ENCODE data around the gene MACROD2.
A peak's percentile ranks its signal among the peaks of the same experiment; 100 is the strongest.
"Not testable (repeated sequence)": the region's sequence is repeated elsewhere in the genome, so short reads cannot be mapped to it uniquely, and the experiment has no call there.

MACROD2 gene

DNA sequence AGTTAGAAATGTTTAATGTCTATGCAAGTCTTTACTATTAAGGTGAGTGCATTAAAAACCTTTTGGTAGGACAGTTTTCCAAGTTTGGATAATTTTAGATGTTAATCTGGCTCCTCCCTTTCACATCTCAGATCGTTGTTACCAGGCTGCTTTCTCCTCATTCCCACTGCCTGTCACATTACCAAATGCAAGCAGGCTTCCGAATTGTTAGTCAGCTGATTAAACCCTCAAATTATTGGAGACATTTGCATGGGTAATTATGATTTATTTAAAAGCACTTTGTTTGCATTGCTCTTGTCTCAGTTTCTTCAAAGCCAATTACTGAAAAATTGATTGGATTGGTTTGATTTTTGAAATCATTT is 1761.4 kb downstream of the MACROD2 start:
- DNase-seq: no peak

DNA sequence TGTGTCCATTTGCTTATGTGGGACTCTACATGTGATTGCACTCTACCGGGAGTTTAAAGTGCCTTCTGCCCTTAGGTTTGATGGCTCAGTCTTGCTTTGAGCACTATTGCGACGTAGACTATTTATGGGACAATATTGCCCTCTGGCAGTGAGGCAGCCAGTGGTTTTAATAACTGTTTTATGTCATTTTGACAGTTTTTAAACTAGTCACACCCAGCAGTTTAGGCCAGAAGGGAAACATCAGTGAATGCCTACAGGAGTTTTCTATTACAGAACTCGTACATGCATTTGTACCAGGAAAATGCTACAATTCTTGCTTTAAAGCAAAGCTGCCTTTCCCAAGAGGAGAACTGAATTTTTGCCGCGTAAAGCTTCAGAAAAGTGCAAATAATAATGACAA is 1764.3 kb downstream of the MACROD2 start:
- no peak for DNase-seq

DNA sequence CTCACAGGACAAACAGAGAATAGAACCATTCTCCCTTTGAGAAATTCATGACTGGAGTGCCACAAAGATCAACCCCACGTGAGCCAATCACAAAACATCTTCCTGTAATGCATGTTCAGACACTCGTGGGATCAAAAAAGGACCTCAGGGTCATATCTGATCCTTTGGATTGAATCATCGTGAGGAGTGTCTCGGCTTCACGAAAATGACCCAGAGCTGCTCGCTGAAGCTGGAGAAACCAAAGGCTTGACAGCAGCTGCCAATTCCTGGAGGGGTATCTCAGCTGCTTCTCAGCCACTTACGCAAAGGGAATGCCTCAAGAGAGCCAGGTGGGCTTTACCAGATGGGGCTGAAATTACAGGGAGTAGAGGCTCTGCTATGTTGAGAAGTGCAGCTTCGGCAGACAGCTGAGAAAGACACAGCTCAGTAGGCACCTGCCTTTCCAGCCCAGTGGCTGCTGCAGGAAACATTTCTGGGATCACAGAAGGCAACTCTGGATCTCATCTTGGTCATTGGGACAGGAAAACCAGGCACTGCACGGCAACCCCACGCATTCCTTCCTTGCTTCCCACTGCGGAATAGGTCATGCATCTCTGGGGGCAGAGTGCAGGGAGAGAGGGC is 1764.8 kb downstream of the MACROD2 start:
- DNase-seq: peak; percentile 12

DNA sequence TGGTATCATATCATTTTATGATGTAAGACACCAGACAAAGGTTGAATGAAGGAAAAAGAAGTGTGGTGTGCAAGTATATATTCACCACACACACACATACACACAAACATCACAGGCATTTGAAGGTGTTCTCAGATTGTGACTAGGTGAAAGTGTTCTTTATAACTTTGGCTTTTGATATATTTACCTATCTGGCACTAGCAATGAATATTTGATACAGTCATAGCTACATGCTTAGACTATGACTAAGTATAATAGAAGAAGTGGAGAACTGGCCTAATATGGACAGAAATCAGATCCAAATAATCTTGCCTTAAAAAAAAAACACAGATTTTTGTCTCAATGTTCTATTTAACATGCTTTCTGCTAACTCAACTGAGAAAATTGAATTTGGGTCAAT is 1768.0 kb downstream of the MACROD2 start:
- no peak for DNase-seq

- DNase-seq: no peak
Observed at GRCh38 chr20:15767586-15767985, 1772.3 kb downstream of the MACROD2 start.

GRCh38 chr20:15767999-15768741 is 1772.9 kb downstream of the MACROD2 start:
- DNase-seq: no peak

- DNase-seq: no peak
Observed at GRCh38 chr20:15772826-15773225, 1777.5 kb downstream of the MACROD2 start.

GRCh38 chr20:15774926-15775325 is 1779.6 kb downstream of the MACROD2 start:
- no peak for DNase-seq

DNA sequence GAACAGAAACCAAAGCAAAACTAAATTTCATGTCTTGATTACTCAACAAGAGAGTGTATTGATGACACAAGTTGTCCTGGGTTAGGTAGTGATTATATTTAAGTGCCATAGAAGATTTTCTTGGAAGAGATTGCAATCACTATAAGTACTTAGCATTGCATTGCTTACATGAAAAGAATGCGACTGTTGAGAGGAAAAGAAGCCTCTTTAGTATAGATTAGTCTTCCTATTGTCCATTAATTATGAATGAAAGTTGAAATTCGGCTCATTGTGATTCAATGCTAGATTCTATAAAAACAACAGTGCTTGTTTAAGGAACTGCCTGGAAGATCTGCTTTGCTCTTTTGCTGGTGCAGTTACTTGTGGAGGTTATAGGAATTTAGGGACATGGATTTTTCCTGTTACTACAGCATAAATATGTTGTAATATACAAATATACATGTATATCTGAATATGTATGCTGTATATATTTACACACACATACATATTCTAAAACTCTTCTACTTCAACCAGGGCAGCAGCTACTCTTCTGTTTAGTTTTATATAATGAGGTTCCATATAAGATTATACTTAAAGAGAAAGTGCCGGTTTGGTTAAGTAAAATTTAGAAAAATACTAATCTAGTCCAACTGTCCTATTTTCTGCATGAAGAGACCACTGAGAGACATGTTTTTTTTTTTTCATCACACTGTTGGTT is 1781.6 kb downstream of the MACROD2 start:
- no peak for DNase-seq

DNA sequence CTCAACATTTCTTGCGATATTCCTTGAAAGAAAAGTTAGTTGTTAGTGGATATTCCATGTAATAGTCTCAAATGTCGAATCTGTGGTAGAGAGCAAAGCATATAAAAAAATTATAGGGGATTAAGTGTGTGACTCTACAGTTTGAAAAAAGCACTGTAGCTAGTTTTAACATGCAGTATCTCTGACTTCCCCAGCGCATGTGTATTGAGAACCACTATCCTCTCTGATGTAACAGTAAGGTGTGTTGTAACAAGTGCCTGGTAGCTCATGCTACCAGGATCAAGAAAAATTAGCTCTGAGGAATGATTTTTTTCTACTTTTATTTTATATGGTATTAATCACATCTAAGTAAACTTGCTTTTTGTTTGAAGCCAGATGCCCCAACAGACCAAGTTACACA is 1788.7 kb downstream of the MACROD2 start:
- DNase-seq: no peak

DNA sequence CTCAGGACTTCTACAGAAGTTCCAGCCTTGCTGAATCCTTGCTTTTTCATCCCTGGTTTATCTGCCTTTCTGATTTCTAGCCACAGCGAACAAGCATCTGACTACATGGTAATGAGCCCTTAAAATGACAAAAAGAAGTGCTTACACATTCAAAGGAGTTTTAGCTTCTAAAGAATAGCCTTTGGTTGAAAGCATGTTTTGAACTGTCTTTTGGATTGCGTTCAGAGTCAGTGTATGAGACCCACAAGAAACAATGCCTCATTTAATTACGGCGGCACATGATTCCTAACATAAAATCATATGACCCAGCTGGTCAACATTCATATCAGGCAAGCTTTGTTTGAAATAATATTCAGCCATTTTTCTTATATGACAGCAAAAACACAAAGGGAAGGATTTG is 1793.8 kb downstream of the MACROD2 start:
- DNase-seq: no peak

DNA sequence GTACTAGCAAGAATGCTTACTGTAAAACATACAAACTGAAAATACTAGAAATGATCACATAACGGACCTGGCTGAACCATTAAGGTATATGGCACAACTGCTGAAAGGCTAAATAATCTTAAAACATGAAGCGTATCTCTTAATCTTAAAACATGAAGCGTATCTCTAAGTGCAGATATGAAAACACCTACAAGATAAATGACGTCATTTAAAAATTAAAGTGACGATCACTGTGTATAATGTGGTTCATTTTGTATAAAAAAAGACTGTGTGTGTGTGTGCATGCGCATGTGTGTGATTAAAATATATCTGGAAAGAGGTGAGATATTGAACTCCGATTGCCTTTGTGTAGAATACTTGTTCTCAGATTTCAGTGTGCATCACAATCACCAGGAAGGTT is 1797.5 kb downstream of the MACROD2 start:
- no peak for DNase-seq

DNA sequence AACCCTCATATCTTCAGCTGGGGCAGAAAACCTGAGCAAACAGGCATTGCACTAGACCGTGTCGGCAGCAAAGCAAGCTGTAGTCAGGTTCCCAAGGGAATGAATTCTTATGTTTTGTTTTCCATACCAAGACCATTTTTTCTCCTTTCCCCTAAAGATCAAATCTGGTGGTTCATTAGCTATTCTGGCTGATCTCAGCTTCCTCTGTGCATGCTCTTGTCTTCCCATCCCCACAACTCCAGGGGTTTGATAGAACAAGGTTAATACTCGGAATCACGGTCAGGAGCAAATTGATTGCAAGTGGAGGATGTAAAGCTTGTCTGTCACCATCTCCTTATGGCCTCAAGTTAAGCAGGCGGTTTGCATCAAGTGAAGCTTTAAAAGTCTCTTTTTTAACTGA is 1799.1 kb downstream of the MACROD2 start:
- no peak for DNase-seq

DNA sequence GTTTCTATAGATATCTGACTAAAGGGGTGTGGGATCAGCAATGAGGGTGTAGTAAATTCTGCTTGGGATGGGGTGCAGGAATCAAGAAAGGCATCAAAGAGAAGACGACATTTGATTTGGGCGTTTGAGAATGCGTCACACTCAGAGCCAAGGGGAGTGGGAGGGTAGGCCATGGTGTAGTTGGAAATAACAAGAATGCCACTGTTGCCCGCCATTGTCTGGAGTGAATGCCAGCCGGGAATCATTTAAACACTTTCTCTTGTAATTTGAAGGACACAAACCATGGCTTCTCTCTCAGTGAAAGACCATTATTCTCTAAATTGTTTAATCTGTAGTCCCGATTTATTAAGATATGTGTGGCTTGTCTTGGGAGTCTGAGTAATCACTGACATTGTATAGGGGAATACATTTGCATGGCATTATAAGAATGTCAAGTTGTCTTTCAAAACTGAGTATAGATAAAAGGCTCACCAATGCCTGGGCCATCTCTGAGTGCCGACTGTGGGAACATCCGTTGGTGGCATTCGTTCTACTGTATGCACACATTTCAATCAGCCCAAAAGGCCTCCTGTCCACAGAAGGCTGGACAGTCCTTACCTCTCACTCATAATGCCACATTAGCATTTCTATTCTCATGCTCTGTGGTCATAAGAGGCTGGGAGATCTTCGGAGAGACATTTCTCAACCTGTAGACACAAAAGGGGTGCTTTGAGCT is 1800.1 kb downstream of the MACROD2 start:
- no peak for DNase-seq

GRCh38 chr20:15799871-15800270 is 1804.6 kb downstream of the MACROD2 start:
- no peak for DNase-seq

GRCh38 chr20:15802020-15802419 is 1806.7 kb downstream of the MACROD2 start:
- no peak for DNase-seq

DNA sequence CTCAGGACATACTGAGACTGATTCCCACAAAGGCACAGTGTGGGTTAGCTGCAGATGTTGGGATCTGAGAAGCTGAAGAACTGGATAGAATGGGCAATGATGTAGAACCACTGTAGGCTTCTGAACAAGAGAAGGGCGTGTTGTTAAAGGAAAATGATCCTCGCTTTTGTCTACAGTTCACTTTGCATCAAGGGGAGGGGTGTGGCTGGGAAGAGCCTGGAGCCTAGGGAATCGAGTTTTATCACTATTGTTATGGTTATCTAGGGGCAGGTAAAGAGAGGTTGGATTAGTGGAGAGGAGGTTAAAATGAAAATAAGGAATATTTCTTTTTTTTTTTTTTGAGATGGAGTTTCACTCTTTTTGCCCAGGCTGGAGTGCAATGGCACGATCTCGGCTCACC is 1809.8 kb downstream of the MACROD2 start:
- no peak for DNase-seq

DNA sequence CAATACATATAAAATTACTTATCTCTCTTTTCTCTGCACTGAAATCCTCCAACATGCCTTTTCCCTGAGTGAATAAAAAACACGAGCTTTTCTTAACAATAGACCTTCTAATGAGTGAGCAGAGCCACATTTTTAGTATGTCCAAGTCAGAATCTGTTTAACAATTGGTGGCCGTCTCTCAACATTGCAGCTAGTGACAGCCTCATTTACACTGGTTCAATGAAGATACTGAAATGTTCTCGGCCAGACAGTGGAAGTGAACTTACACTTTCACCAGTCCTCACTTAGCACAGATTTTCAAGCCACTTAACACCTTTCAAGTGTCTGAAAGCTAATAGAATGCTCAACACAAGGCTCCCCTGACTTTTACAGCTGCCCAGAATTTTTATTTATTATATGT is 1810.8 kb downstream of the MACROD2 start:
- no peak for DNase-seq

GRCh38 chr20:15807271-15807670 is 1812.0 kb downstream of the MACROD2 start:
- no peak for DNase-seq

DNA sequence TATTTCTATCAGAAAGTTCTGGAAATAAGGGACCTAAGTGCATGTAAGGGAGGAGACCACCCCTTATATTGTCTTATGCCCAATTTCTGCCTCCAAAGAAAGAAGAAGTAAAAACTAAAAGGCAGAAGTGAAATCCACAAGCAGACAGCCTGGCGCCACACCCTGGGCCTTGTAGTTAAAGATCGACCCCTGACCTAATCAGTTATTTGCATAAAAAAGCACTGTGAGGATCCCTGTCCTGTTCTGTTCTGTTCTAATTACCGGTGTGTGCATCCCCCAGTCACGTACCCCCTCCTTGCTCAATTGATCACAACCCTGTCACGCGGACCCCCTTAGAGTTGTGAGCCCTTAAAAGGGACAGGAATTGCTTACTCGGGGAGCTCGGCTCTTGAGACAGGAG is 1812.5 kb downstream of the MACROD2 start:
- DNase-seq: not testable (repeated sequence)

- DNase-seq: no peak
Observed at GRCh38 chr20:15811951-15812350, 1816.6 kb downstream of the MACROD2 start.

DNA sequence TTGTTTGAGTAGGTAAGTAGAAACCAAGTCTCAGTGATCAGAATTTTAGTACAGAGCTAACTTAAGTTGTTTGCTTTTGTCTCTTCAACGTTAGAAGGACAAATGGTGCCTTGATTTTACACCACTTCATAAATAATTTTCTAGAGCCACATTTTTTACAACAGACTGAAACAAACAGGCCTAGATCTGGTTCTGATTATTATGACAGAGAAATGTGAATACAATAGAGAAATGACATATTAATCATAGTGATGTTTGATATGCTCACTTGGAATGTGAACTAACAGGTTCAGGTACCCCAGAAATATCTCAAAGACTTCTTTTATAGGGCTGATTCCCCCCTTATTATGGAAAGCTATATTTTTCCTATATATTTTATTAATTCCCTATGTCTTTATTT is 1817.4 kb downstream of the MACROD2 start:
- no peak for DNase-seq

- DNase-seq: no peak
Observed at GRCh38 chr20:15814360-15814759, 1819.0 kb downstream of the MACROD2 start.

GRCh38 chr20:15814911-15815310 is 1819.6 kb downstream of the MACROD2 start:
- DNase-seq: no peak
